HCT116 (cell line): ENCODE data around the gene HSDL2. TPM values are rescaled to one million over a fixed set of nuclear protein-coding genes. Genes with fewer than 3 reads are reported as not detected.

Experiments
- ATAC-seq: fragments of 200-7000 bp; cut with Tn5 transposase; 2 replicates; pipeline ENCODE4 v1.9.1; 2020; ENCODE audit warnings: mild to moderate bottlenecking, moderate library complexity
- BruUV-seq: library from RNA; stranded (reverse); fragments of 400-500 nt; replicated peaks from 2 replicates; lab custom pipeline; 2021; lab: Mats Ljungman, UMichigan
- CTCF ChIA-PET: fragments of 300-600 bp; sonication (Branson Sonifier 250); formaldehyde crosslinking; loops from one replicate; lab custom pipeline; 2021; ENCODE audit warnings: antibody characterized with exemption; lab: Charles Lee
- POLR2A ChIA-PET: fragments of 300-600, 350-600 bp; sonication (Branson Sonifier 250); formaldehyde crosslinking; loops from one replicate; lab custom pipeline; 2021; ENCODE audit warnings: antibody characterized with exemption; lab: Charles Lee
- RAD21 ChIA-PET, 2 experiments: fragments of 300-600 bp; sonication (Branson Sonifier 250); formaldehyde crosslinking; loops; one replicate each; lab custom pipeline; 2023; ENCODE audit warnings: low total read pairs in 2 of 2; ENCODE audit not compliant: uncharacterized antibody in 2 of 2, unreplicated experiment in 2 of 2, low non-redundant PET in 1 of 2; lab: Charles Lee
- DNase-seq: peaks from one replicate; pipeline ENCODE4 v3.0.0-alpha.2; 2010; ENCODE audit warnings: low read depth, low spot score
- H2AFZ ChIP-seq: fragments of 200-600 bp; shearing (Covaris generic), sonication (generic); 2 replicates; pipeline ENCODE4 v1.6.1; 2017; ENCODE audit warnings: low read depth, mixed run types, mixed read lengths, antibody characterized with exemption, low read length; ENCODE audit not compliant: poor library complexity, severe bottlenecking
- H3K27ac ChIP-seq: 2 replicates; pipeline ENCODE4 v1.5.1; 2012; ENCODE audit warnings: low read depth, low read length
- H3K27me3 ChIP-seq: fragments of 200-600 bp; sonication (generic); 2 replicates; pipeline ENCODE4 v1.6.1; 2016; ENCODE audit warnings: mixed run types, low read length, mixed read lengths; ENCODE audit not compliant: insufficient read depth
- H3K36me3 ChIP-seq, 2 experiments: fragments of 200-500 bp in 1 of 2; fragments of 200-600 bp in 1 of 2; sonication (Bioruptor generic) in 1 of 2; sonication (generic) in 1 of 2; 2 replicates each; pipeline versions ENCODE4 v1.5.1 to v1.6.1; 2014 to 2016; ENCODE audit warnings: low read length in 2 of 2, inconsistent platforms in 1 of 2, mixed read lengths in 1 of 2, mixed run types in 1 of 2; ENCODE audit not compliant: insufficient read depth in 2 of 2, control insufficient read depth in 1 of 2
- H3K4me1 ChIP-seq, 2 experiments: fragments of 200-600 bp in 1 of 2; sonication (generic) in 1 of 2; 2 replicates each; pipeline versions ENCODE4 v1.5.1 to v1.6.1; 2012 to 2017; ENCODE audit warnings: low read length in 2 of 2, inconsistent platforms in 1 of 2, mild to moderate bottlenecking in 1 of 2, mixed read lengths in 1 of 2, mixed run types in 1 of 2, moderate library complexity in 1 of 2; ENCODE audit not compliant: insufficient read depth in 2 of 2, control insufficient read depth in 1 of 2
- H3K4me2 ChIP-seq: fragments of 200-600 bp; sonication (generic); 2 replicates; pipeline ENCODE4 v1.6.1; 2017; ENCODE audit warnings: mixed run types, low read length, mixed read lengths
- H3K4me3 ChIP-seq, 2 experiments: fragments of 200-600 bp in 1 of 2; sonication (generic) in 1 of 2; replicated peaks in 1 of 2; 2 replicates each; pipeline ENCODE4 v1.5.1; 2011 to 2016; ENCODE audit warnings: low read length in 2 of 2, control low read depth in 1 of 2, low read depth in 1 of 2, mild to moderate bottlenecking in 1 of 2, mixed read lengths in 1 of 2, mixed run types in 1 of 2
- H3K79me2 ChIP-seq: fragments of 200-600 bp; sonication (generic); 2 replicates; pipeline ENCODE4 v1.6.1; 2017; ENCODE audit warnings: mild to moderate bottlenecking, mixed run types, low read length, moderate library complexity, mixed read lengths; ENCODE audit not compliant: insufficient read depth
- H3K9ac ChIP-seq: fragments of 200-600 bp; sonication (generic); 2 replicates; pipeline ENCODE4 v1.6.1; 2016; ENCODE audit warnings: low read length, mixed read lengths
- H3K9me2 ChIP-seq: fragments of 200-600 bp; sonication (generic), shearing (Covaris generic); 2 replicates; pipeline ENCODE4 v1.6.1; 2017; ENCODE audit warnings: mixed run types, mild to moderate bottlenecking, moderate library complexity; ENCODE audit not compliant: insufficient read depth
- H3K9me3 ChIP-seq, 2 experiments: fragments of 200-500 bp in 1 of 2; fragments of 200-600 bp in 1 of 2; sonication (Bioruptor generic) in 1 of 2; sonication (generic) in 1 of 2; 2 replicates each; pipeline ENCODE4 v1.6.1; 2014 to 2017; ENCODE audit warnings: low read length in 2 of 2, mixed read lengths in 2 of 2, inconsistent platforms in 1 of 2, low read depth in 1 of 2, mild to moderate bottlenecking in 1 of 2, mixed run types in 1 of 2, moderate library complexity in 1 of 2; ENCODE audit not compliant: control insufficient read depth in 1 of 2, insufficient read depth in 1 of 2
- H4K20me1 ChIP-seq: fragments of 200-600 bp; sonication (generic), shearing (Covaris generic); 2 replicates; pipeline ENCODE4 v1.6.1; 2017; ENCODE audit warnings: mixed run types, mild to moderate bottlenecking, moderate library complexity; ENCODE audit not compliant: insufficient read depth
- CBX3 ChIP-seq: IDR thresholded peaks from 2 replicates; pipeline ENCODE4 v1.6.1; 2012; ENCODE audit warnings: low read depth
- CEBPB ChIP-seq: IDR thresholded peaks from 2 replicates; pipeline ENCODE4 v1.6.1; 2012; ENCODE audit warnings: low read depth
- FOSL1 ChIP-seq: IDR thresholded peaks from 2 replicates; pipeline ENCODE4 v1.6.1; 2012; ENCODE audit warnings: low read depth
- POLR2A ChIP-seq: IDR thresholded peaks from 2 replicates; pipeline ENCODE4 v1.7.0; 2011; ENCODE audit warnings: borderline replicate concordance; ENCODE audit not compliant: insufficient read depth, insufficient read length; ENCODE audit errors: extremely low read depth
- RAD21 ChIP-seq: IDR thresholded peaks from 2 replicates; pipeline ENCODE4 v1.6.1; 2012; ENCODE audit warnings: low read depth, mild to moderate bottlenecking
- SIN3A ChIP-seq: IDR thresholded peaks from 2 replicates; pipeline ENCODE4 v1.6.1; 2012; ENCODE audit warnings: low read depth
- SP1 ChIP-seq: IDR thresholded peaks from 2 replicates; pipeline ENCODE4 v1.6.1; 2012; ENCODE audit warnings: low read depth
- SRF ChIP-seq: IDR thresholded peaks from 2 replicates; pipeline ENCODE4 v1.6.1; 2012; ENCODE audit warnings: low read depth
- TCF7L2 ChIP-seq: IDR thresholded peaks from 2 replicates; pipeline ENCODE4 v1.7.0; 2011; ENCODE audit warnings: borderline replicate concordance, inconsistent platforms; ENCODE audit not compliant: insufficient read depth, insufficient read length; ENCODE audit errors: extremely low read depth
- YY1 ChIP-seq: IDR thresholded peaks from 2 replicates; pipeline ENCODE4 v1.6.1; 2011; ENCODE audit warnings: low read length, low read depth, moderate library complexity, mild to moderate bottlenecking; ENCODE audit not compliant: insufficient replicate concordance; ENCODE audit errors: extremely low read depth
- ZFX ChIP-seq: fragments of 450-650 bp; IDR thresholded peaks from 2 replicates; pipeline ENCODE4 v1.6.1; 2017
- intact Hi-C: fragments of 100-400 bp; cut with micrococcal nuclease; formaldehyde crosslinking; loops from 2 replicates; pipeline ENCODE4 v1.10.0; 2022
- total RNA-seq: library from RNA; stranded (reverse); gene quantifications from one replicate; pipeline ENCODE4 v1.2.1, GENCODE V29; 2021; ENCODE audit not compliant: unreplicated experiment
- TF ChIP-seq, protein P1 (sequence below), 3 experiments: fragments of 200-600 bp in 1 of 3; sonication (generic) in 1 of 3; IDR thresholded peaks in 2 of 3; conservative IDR thresholded peaks in 1 of 3; 2 replicates each; pipeline ENCODE4 v1.5.1; 2012 to 2017; ENCODE audit warnings: low read depth in 2 of 3, low read length in 2 of 3, antibody characterized with exemption in 1 of 3, borderline replicate concordance in 1 of 3, control low read depth in 1 of 3, mild to moderate bottlenecking in 1 of 3, mixed read lengths in 1 of 3, mixed run types in 1 of 3, moderate library complexity in 1 of 3; ENCODE audit not compliant: insufficient read depth in 1 of 3
- TF ChIP-seq, protein P2 (sequence below): IDR thresholded peaks from 2 replicates; pipeline ENCODE4 v1.6.1; 2012
- TF ChIP-seq, protein P3 (sequence below): IDR thresholded peaks from 2 replicates; pipeline ENCODE4 v1.6.1; 2011; ENCODE audit warnings: mild to moderate bottlenecking, low read length, moderate library complexity; ENCODE audit not compliant: insufficient replicate concordance; ENCODE audit errors: extremely low read depth

Gene HSDL2
- total RNA-seq, 1 experiment from 2014 or later: 33.9 TPM

DNA sequence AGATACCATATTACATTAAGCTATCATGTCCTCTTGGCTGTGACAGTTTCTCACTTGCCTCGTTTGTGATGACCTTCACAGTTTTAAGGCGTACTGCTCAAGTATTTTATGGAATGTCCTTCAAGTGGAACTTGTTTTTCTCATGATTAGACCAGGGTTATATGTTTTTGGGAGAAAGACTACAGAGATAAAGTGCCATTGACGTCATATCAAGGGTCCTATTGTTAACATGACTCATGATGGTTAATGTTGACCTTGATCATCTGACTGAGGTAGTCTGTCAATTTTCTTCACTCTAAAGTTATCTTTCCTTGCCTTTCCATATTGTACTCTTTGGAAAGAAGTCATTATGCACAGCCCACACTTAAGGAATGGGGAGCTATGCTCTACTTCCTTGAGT is 28.7 kb upstream of the HSDL2 start:
- H4K20me1 ChIP-seq: no peaks in the 10 kb centered on the region
- H3K79me2 ChIP-seq: no peaks in the 10 kb centered on the region
- no peaks in the 10 kb centered on the region for H3K4me1 ChIP-seq
- H3K4me3 ChIP-seq: no peak overlapping the region
- ATAC-seq: no peak
- no peak for DNase-seq
- RAD21 ChIA-PET: no interaction called here
- H3K27me3 ChIP-seq: no peaks in the 10 kb centered on the region
- no peak overlapping the region for H3K27ac ChIP-seq
- intact Hi-C loops: no loop called here
- H2AFZ ChIP-seq: no peak overlapping the region
- no peaks in the 10 kb centered on the region for H3K9me2 ChIP-seq
- no peaks in the 10 kb centered on the region for H3K36me3 ChIP-seq
- no peak overlapping the region for H3K4me2 ChIP-seq
- POLR2A ChIA-PET: no interaction called here
- TF ChIP-seq, protein P1, sequence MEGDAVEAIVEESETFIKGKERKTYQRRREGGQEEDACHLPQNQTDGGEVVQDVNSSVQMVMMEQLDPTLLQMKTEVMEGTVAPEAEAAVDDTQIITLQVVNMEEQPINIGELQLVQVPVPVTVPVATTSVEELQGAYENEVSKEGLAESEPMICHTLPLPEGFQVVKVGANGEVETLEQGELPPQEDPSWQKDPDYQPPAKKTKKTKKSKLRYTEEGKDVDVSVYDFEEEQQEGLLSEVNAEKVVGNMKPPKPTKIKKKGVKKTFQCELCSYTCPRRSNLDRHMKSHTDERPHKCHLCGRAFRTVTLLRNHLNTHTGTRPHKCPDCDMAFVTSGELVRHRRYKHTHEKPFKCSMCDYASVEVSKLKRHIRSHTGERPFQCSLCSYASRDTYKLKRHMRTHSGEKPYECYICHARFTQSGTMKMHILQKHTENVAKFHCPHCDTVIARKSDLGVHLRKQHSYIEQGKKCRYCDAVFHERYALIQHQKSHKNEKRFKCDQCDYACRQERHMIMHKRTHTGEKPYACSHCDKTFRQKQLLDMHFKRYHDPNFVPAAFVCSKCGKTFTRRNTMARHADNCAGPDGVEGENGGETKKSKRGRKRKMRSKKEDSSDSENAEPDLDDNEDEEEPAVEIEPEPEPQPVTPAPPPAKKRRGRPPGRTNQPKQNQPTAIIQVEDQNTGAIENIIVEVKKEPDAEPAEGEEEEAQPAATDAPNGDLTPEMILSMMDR (IDR thresholded peaks at IDR 0.05 in 2 of 3, conservative IDR thresholded peaks at IDR 0.05 in 1 of 3; ENCODE audit: borderline replicate concordance in 1 of 3, insufficient read depth in 1 of 3, low read depth in 2 of 3, low read length in 2 of 3): no peak
- no peak for TF ChIP-seq SRF
- TF ChIP-seq CBX3: no peak
- no peak for TF ChIP-seq TCF7L2
- TF ChIP-seq POLR2A: no peak
- TF ChIP-seq, protein P2, sequence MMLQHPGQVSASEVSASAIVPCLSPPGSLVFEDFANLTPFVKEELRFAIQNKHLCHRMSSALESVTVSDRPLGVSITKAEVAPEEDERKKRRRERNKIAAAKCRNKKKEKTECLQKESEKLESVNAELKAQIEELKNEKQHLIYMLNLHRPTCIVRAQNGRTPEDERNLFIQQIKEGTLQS: no peak
- TF ChIP-seq, protein P3, sequence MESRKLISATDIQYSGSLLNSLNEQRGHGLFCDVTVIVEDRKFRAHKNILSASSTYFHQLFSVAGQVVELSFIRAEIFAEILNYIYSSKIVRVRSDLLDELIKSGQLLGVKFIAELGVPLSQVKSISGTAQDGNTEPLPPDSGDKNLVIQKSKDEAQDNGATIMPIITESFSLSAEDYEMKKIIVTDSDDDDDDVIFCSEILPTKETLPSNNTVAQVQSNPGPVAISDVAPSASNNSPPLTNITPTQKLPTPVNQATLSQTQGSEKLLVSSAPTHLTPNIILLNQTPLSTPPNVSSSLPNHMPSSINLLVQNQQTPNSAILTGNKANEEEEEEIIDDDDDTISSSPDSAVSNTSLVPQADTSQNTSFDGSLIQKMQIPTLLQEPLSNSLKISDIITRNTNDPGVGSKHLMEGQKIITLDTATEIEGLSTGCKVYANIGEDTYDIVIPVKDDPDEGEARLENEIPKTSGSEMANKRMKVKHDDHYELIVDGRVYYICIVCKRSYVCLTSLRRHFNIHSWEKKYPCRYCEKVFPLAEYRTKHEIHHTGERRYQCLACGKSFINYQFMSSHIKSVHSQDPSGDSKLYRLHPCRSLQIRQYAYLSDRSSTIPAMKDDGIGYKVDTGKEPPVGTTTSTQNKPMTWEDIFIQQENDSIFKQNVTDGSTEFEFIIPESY: no peak
- TF ChIP-seq CEBPB: no peak
- TF ChIP-seq SP1: no peak
- no peak for TF ChIP-seq ZFX
- no peak for TF ChIP-seq RAD21
- no peak for TF ChIP-seq SIN3A
- no peak for TF ChIP-seq YY1
- TF ChIP-seq FOSL1: no peak
- no TSS peak for BruUV-seq
- no peak overlapping the region for H3K9ac ChIP-seq
- CTCF ChIA-PET: interaction anchor here (1.2 kb wide), 1 partner anchor 238 kb away, joined by 3 read pairs; no protein-coding TSS in a partner anchor
- H3K9me3 ChIP-seq: no peaks in the 10 kb centered on the region
